ENCODE results near the gene SAA1. TPM values are rescaled to one million over a fixed set of nuclear protein-coding genes. Genes with fewer than 3 reads are reported as not detected.

Gene SAA1
- total and polyA plus RNA-seq, 11 donors: 1.4 to 8.6 (median 4.4) TPM; not detected in 5

DNA sequence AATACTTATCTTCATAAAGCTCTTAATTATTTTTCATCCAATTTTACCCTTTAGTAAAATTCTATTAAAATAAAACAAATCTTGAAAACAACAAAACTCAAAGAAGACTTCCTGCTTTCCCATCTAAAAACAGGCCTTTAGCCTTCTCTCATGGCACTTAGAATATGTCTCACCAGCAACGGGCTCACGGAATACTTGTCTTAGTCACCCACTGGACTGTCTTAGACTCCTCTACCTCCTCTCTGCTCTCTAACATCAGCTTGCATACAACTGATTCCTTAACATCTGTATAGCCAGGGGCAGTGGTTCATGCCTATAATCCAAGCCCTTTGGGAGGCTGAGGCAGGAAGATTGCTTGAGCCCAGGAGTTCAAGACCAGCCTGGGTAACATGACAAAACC is 42.2 kb downstream of the SAA1 start:
- TF ChIP-seq, protein P1, sequence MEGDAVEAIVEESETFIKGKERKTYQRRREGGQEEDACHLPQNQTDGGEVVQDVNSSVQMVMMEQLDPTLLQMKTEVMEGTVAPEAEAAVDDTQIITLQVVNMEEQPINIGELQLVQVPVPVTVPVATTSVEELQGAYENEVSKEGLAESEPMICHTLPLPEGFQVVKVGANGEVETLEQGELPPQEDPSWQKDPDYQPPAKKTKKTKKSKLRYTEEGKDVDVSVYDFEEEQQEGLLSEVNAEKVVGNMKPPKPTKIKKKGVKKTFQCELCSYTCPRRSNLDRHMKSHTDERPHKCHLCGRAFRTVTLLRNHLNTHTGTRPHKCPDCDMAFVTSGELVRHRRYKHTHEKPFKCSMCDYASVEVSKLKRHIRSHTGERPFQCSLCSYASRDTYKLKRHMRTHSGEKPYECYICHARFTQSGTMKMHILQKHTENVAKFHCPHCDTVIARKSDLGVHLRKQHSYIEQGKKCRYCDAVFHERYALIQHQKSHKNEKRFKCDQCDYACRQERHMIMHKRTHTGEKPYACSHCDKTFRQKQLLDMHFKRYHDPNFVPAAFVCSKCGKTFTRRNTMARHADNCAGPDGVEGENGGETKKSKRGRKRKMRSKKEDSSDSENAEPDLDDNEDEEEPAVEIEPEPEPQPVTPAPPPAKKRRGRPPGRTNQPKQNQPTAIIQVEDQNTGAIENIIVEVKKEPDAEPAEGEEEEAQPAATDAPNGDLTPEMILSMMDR (IDR thresholded peaks at IDR 0.05): no peak
- no peak for TF ChIP-seq POLR2A (IDR thresholded peaks at IDR 0.05)
- Histone ChIP-seq H3K9me3 (no peaks in the 10 kb centered on the region), H3K36me3 (peaks cover 0 to 84% (median 78%) of the 10 kb centered on the region in 9 donors), H3K27ac (no peak overlapping the region), H3K27me3 (no peaks in the 10 kb centered on the region), H3K4me3 (no peak overlapping the region), H3K4me1 (peaks cover 0 to 15% (median 0%) of the 10 kb centered on the region in 12 donors)
- DNase-seq: no peak
- no peak for ATAC-seq
- WGBS, 4 donors: 89 to 98% (median 95%) methylated on average over 2 of the region's 2 CpGs
- intact Hi-C loops (cut with DNase I): no loop called here

DNA sequence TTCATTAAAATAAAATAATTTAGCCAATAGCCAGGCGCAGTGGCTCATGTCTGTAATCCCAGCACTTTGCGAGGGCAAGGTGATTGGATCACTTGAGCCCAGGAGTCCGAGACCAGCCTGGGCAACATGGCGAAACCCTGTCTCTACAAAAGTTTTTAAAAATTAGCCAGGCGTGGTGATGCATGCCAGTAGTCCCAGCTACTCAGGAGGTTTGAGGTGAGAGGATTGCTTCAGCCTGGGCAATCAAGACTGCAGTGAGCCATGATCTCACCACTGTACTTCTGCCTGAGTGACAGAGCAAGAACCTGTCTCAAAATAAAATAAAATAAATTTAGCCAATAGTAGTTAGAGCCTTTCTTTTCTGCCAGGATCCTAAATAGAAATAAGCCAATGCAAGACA is 43.6 kb downstream of the SAA1 start:
- WGBS, 4 donors: 96 to 98% (median 97%) methylated on average over 5 of the region's 5 CpGs
- no peak for TF ChIP-seq POLR2A (IDR thresholded peaks at IDR 0.05)
- TF ChIP-seq, protein P1 (IDR thresholded peaks at IDR 0.05): no peak
- no peaks in the 10 kb centered on the region for H3K9me3 ChIP-seq
- no peaks in the 10 kb centered on the region for H3K27me3 ChIP-seq
- peaks cover 0 to 24% (median 0%) of the 10 kb centered on the region in 12 donors for H3K4me1 ChIP-seq
- peaks cover 0 to 69% (median 63%) of the 10 kb centered on the region in 9 donors for H3K36me3 ChIP-seq
- no peak overlapping the region for H3K27ac ChIP-seq
- DNase-seq: no peak
- intact Hi-C loops (cut with DNase I): loop anchor here in 1 of 10 donors (10.0 kb wide), 1 partner anchor 325 kb away; the partner anchor contains the start of gene SPTY2D1
- H3K4me3 ChIP-seq: no peak overlapping the region
- ATAC-seq: no peak

DNA sequence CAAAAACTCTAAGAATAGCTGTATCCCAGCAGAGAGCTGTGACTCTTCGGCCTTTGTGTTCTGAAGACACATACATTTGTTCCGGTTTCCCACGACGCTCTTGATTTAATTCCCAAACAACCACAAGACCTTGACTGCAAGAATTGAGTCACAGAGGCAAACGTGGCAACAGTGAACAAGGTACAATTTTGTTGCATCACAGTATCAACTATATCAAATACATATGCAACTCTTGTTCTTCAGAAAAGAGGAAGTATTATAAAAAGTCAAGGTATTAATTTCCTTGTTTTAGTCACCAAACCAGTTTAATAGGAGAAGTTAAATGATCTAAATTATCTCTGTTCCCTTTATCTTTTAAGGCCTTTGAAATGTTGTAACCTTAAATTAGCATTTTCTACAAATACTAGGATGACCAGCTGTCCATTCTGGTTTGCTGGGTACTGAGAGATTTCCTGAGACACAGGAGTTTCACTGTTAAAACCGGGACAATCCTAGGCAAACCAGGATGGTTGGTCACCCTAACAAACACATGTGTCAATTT is 44.8 kb downstream of the SAA1 start:
- H3K4me1 ChIP-seq: peaks cover 0 to 28% (median 0%) of the 10 kb centered on the region in 12 donors
- DNase-seq (no peak), ATAC-seq (no peak)
- H3K36me3 ChIP-seq: peaks cover 0 to 59% (median 52%) of the 10 kb centered on the region in 9 donors
- 87 to 93% (median 89%) methylated on average over 6 of the region's 6 CpGs for WGBS, 4 donors
- no peaks in the 10 kb centered on the region for H3K9me3 ChIP-seq
- intact Hi-C loops (cut with DNase I): loop anchor here in 1 of 10 donors (10.0 kb wide), 1 partner anchor 324 kb away; the partner anchor contains the start of gene SPTY2D1
- no peak overlapping the region for H3K4me3 ChIP-seq
- no peak for TF ChIP-seq POLR2A (IDR thresholded peaks at IDR 0.05)
- TF ChIP-seq, protein P1 (IDR thresholded peaks at IDR 0.05): no peak
- no peaks in the 10 kb centered on the region for H3K27me3 ChIP-seq
- H3K27ac ChIP-seq: no peak overlapping the region

DNA sequence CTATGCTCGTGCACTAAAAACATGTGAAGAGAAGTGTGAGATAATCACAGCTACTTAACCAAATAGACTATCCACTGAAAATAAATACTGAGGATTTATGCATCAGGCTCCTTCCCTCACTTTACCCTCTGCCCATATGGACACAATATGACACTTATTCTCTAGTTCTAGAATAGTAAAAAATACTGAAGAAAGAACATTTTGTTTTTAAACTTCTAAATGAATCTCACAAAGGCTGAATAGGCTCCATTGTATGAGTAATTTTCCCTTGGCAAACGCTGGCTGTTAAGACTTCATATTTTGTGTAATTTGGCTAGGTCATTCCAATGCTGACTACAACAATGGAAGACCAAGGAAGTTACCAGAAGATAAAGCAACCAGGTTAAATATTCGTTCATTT is 45.9 kb downstream of the SAA1 start:
- ATAC-seq: peak in 2 of 4 donors; percentile 32 to 63
- no peaks in the 10 kb centered on the region for H3K9me3 ChIP-seq
- no peak for DNase-seq
- H3K4me3 ChIP-seq: no peak overlapping the region
- intact Hi-C loops (cut with DNase I): loop anchor here in 1 of 10 donors (10.0 kb wide), 1 partner anchor 323 kb away; the partner anchor contains the start of gene SPTY2D1
- no peaks in the 10 kb centered on the region for H3K27me3 ChIP-seq
- no peak for TF ChIP-seq POLR2A (IDR thresholded peaks at IDR 0.05)
- TF ChIP-seq, protein P1 (IDR thresholded peaks at IDR 0.05): no peak
- peaks cover 0 to 51% (median 43%) of the 10 kb centered on the region in 9 donors for H3K36me3 ChIP-seq
- peaks cover 0 to 28% (median 0%) of the 10 kb centered on the region in 12 donors for H3K4me1 ChIP-seq
- peak overlapping the region in 3 of 12 donors; percentile 18 to 75 (median 33) for H3K27ac ChIP-seq
- 72 to 85% (median 81%) methylated on average over 3 of the region's 3 CpGs for WGBS, 4 donors
